ENCODE results near the gene RHBDD1.
A peak's percentile ranks its signal among the peaks of the same experiment; 100 is the strongest.
"Not testable (repeated sequence)": the region's sequence is repeated elsewhere in the genome, so short reads cannot be mapped to it uniquely, and the experiment has no call there.

Gene RHBDD1

GRCh38 chr2:226799976-226800940, 35.6 kb upstream of the RHBDD1 start:
- DNase-seq, result no peak

- DNase-seq, result peak; percentile 89
Measured at GRCh38 chr2:226800941-226801784, 34.7 kb upstream of the RHBDD1 start.

GRCh38 chr2:226802573-226802972, 33.3 kb upstream of the RHBDD1 start:
- no peak for DNase-seq

DNA sequence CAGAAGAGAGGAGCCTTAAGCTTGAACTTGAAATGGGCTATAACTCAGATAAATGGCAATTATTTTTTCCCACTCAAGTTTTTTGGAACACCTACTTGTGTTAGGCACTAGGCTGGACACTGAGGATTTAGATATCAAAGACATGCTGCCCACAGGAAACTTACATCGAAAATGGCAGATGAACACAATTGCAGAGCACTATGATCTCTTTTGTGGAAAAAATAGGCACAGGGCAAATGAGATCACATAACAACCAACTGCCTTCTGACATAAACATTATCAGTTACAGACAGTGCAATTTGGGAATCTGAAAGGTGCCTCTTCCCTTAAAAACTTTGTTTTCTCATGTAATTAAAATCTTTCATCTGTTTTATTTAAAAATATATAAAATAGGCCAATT, 32.4 kb upstream of the RHBDD1 start:
- no peak for DNase-seq

- no peak for DNase-seq
Measured at GRCh38 chr2:226813148-226813701, 22.6 kb upstream of the RHBDD1 start.

DNA sequence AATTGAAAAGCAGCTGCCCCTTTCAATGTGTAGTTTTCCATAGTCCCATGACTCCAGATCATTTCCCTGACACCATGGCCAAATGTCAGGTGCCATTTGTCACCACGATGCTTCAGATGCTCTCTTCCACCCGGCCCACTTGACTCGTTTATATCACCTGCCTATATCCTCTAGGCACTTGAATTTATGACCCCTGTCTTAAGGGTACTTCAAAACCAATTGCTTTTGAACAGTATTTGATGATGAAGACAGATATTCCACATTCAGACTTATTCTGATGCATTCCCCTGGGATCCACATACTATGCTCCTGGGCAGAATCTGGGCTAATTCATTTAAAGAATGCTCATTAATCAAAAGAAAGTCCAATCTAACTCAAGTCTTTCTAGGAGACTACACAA, 16.9 kb upstream of the RHBDD1 start:
- no peak for DNase-seq

- no peak for DNase-seq
Measured at GRCh38 chr2:226825056-226825455, 10.8 kb upstream of the RHBDD1 start.

DNA sequence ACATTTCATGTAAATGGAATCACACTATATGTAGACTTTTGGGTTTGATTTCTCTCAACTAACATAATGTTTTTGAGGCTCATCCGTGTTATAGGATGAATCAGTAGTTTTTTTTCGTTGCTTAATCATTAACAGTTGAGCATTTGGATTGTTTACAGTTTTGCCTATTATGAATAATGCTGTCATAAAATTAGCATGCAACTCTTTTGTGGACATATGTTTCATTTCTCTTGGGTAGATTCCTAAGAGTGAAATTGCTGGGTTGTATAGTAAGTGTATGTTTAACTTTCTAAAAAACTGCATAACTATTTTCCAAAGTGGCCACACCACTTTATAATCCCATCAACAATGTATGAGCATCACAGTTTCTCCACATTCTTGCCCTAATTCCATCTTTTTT, 7.7 kb upstream of the RHBDD1 start:
- DNase-seq, result no peak

GRCh38 chr2:226829721-226830631, 5.9 kb upstream of the RHBDD1 start:
- DNase-seq, result no peak

GRCh38 chr2:226831266-226831665, 4.6 kb upstream of the RHBDD1 start:
- DNase-seq, result no peak

DNA sequence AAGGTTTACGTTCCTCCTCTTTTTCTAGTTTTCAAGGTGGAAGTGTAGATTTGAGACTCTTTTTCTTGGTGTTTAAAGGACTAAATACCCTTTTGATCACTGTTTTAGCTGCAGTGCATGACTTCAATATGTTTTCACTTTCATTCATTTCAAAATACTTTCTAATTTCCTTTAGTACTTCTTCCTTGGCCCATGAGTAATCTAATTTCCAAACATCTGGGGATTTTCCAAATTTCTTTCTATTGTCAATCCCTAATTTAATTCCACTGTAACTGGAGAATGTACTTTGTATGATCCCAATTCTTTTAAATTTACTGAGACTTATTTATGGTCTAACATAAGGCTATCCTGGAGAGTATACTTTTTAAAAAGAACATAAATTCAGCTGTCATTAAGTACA, 3.8 kb upstream of the RHBDD1 start:
- no peak for DNase-seq

- not testable (repeated sequence) for DNase-seq
Measured at GRCh38 chr2:226834880-226835279, 974 bp upstream of the RHBDD1 start.

DNA sequence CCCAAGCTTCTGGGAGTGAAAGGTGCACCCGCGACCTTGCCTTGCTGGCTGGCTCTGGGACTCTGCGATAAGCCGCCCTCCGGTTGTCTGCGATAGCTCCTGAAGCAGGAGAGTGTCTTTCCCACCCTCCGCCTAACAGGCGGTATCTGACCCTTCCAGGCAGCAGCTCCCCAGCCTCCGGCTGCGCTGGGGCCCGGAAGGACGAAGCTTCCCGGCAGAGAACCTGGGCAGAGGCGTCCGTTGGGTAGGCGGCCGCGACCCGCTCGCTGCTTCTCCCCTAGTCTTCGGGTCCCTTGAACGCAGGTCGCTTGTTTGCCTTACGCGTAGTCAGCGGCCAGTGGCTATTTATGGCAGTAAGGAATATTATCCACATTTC, 446 bp upstream of the RHBDD1 start:
- DNase-seq, result no peak

- no peak for DNase-seq
Measured at GRCh38 chr2:226836548-226836885, 663 bp downstream of the RHBDD1 start.

DNA sequence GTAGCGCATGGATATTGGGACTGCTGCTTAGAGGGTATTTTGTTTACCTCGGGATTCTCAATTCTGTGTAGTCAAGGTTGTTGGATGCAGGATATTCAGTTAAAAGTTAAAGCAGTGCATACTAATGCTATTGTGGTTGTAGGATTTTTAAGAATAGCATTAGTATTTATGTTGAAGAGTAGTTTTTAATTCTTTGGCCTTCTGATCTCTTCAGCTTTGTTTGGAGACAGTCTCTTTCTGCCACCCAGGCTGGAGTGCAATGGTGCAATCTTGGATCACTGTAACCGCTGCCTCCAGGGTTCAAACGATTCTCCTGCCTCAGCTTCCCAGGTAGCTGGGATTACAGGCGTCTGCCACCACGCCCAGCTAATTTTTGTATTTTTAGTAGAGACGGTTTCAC, 1.5 kb downstream of the RHBDD1 start:
- DNase-seq, result no peak

DNA sequence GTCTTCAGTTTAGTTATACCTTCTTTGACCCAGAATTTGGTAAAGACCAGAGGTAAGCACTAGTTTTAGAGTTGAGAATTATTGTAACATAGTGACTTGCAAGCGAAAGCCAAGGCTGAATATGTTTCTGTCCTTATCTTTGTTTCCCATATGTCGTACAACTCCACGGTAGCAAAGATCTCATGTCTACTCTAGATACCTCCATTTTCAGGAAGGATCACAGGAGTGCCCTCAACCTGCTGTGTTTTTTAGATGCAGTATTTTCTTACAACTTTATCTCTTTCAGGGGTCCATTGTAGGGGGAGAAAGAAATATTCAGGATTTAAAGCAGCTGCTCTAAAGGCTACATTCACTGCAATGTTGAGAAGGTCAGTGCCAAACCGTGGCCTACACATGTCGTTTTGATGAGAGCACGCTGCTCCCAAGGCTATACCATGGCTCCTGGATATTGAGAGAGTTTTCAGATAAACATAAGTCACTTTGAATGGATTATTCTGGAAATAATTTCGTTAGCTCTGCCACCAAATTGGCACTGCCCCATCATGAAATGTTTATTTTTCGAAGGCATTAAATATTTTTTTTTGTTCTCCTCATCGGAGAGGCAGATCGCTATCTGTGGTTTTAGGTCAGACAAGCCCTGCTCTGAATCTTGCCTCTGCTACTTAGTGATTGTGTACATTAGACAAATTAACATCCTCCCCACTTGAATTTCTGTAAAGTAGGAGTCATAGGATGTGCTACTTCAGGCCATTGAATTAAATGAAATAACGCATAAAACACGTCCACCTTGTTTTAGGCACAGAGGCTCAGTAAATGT, 2.1 kb downstream of the RHBDD1 start:
- no peak for DNase-seq

DNA sequence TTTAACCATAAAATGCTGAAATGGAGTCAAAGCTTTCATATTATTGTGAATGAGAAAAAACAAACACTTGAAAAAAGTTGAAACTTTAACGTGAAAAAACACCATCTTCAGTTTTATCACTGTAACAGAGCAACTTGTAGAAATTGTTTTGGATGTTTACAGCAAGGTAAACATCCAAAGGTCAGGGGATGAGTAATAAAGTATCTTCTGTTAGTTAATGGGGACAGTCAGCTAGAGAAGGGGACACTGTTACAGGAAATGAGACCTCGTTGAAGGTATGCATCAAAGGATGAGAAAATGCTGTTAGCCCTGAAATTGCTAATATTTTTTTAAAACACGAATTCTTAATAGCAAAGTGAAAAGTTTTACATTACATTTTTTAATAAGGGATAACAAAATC, 2.9 kb downstream of the RHBDD1 start:
- DNase-seq, result no peak

- no peak for DNase-seq
Measured at GRCh38 chr2:226839161-226839560, 3.3 kb downstream of the RHBDD1 start.

DNA sequence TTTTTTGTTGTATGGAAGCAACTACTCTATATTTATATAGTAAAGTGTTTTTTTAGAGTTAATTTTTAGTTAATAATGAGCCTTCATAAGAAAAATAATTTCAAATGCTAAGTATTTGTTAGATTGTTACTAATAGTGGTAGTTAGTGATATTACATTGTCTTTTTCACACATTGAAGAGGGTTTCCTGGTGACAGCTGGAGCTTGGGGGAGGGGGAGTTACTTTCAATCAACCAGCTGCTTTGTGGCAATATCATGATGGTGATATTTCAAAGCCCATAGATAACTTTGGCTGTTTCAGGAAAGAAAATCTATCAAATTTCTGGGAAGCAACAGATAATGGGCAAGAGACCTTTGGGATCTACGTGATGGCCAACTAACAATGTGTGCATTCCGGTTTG, 4.1 kb downstream of the RHBDD1 start:
- DNase-seq, result no peak

DNA sequence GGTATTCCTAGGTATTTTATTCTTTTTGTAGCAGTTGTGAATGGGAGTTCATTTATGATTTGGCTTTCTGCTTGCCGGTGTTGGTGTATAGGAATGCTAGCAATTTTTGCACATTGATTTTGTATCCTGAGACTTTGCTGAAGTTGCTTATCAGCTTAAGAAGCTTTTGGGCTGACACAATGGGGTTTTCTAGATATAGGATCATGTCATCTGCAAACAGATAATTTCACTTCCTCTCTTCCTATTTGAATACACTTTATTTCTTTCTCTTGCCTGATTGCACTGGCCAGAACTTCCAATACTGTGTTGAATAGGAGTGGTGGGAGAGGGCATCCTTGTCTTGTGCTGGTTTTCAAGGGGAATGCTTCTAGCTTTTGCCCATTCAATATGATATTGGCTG, 7.1 kb downstream of the RHBDD1 start:
- not testable (repeated sequence) for DNase-seq

GRCh38 chr2:226845386-226846116, 9.7 kb downstream of the RHBDD1 start:
- no peak for DNase-seq
